ENCODE data around the gene TXNDC17. TPM values are rescaled to one million over a fixed set of nuclear protein-coding genes. Genes with fewer than 3 reads are reported as not detected.

TXNDC17 gene
- total and polyA plus RNA-seq, 2 of the 8 experiments (the other 6 are each of a cell fraction or from before 2014, with no cell fraction given) = 182 to 410 TPM

- TF ChIP-seq SRF (IDR thresholded peaks at IDR 0.05; ENCODE audit: low read depth, low read length) (no peak), CBX8 (IDR thresholded peaks at IDR 0.05; ENCODE audit: borderline replicate concordance, low read depth, low read length) (no peak), NANOG (IDR thresholded peaks at IDR 0.05; ENCODE audit: insufficient read depth, low read depth, low read length, poor library complexity, severe bottlenecking) (no peak), SP2 (IDR thresholded peaks at IDR 0.05; ENCODE audit: low read length) (no peak), TAF7 (optimal IDR thresholded peaks at IDR 0.05; ENCODE audit: borderline replicate concordance, low read depth, low read length) (peak; percentile 45), USF2 (IDR thresholded peaks at IDR 0.05; ENCODE audit: low read length) (0 out of 2 replicates have a peak, but pooled peaks have one; percentile 13), BCL11A (IDR thresholded peaks at IDR 0.05; ENCODE audit: low read depth in 2 of 2, low read length in 2 of 2) (no peak), RAD21 (IDR thresholded peaks at IDR 0.05 in 1 of 2, conservative IDR thresholded peaks at IDR 0.05 in 1 of 2; ENCODE audit: low read depth in 2 of 2, low read length in 2 of 2) (no peak; a peak in 1 of 4 replicates), TEAD4 (IDR thresholded peaks at IDR 0.05; ENCODE audit: low read depth, low read length) (no peak)
Measured at GRCh38 chr17:6640536-6641246, at the start of gene TXNDC17, which contains the start of gene KIAA0753 (continued).
